Ovary (tissue), 3 donors: Measurements from ENCODE around the gene ACSL3.

Source experiments
- POLR2A ChIP-seq: fragments of 450-650 bp; IDR thresholded peaks from one replicate; pipeline ENCODE4 v1.6.1; 2017; ENCODE audit warnings: antibody characterized with exemption, mild to moderate bottlenecking, moderate library complexity
- TF ChIP-seq, protein P1 (sequence below), 3 donors: fragments of 450-650 bp in 2 of 3; fragments of 200-600 bp in 1 of 3; IDR thresholded peaks; one replicate each; pipeline versions ENCODE4 v1.5.1 to v1.8.0; 2016 to 2022; ENCODE audit warnings: antibody characterized with exemption in 3 of 3, mild to moderate bottlenecking in 1 of 3
- donor health status: DM: no; HTN: no; CAD: no.

DNA sequence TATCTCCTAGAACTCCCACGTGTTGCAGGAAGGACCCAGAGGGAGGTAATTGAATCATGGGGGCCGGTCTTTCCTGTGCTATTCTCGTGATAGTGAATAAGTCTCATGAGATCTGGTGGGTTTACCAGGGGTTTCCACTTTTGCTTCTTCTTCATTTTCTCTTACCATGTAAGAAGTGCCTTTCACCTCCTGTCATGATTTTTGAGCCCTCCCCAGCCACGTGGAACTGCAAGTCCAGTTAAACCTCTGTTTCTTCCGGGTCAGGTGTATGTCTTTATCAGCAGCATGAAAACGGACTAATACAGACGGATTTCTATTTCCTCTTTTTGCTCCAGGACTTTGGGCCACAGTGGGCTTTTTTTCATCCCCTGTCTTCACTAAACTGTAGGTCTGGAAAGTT, 102.8 kb downstream of the ACSL3 start:
- TF ChIP-seq, protein P1, sequence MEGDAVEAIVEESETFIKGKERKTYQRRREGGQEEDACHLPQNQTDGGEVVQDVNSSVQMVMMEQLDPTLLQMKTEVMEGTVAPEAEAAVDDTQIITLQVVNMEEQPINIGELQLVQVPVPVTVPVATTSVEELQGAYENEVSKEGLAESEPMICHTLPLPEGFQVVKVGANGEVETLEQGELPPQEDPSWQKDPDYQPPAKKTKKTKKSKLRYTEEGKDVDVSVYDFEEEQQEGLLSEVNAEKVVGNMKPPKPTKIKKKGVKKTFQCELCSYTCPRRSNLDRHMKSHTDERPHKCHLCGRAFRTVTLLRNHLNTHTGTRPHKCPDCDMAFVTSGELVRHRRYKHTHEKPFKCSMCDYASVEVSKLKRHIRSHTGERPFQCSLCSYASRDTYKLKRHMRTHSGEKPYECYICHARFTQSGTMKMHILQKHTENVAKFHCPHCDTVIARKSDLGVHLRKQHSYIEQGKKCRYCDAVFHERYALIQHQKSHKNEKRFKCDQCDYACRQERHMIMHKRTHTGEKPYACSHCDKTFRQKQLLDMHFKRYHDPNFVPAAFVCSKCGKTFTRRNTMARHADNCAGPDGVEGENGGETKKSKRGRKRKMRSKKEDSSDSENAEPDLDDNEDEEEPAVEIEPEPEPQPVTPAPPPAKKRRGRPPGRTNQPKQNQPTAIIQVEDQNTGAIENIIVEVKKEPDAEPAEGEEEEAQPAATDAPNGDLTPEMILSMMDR (IDR thresholded peaks at IDR 0.05), result no peak
- TF ChIP-seq POLR2A, result no peak
